Caco-2 (cell line): ENCODE results near the gene NDST4. TPM values are rescaled to one million over a fixed set of nuclear protein-coding genes. Genes with fewer than 3 reads are reported as not detected.

Experiments used
- BruUV-seq: library from RNA; stranded (reverse); fragments of 400-500 nt; replicated peaks from 2 replicates; lab custom pipeline; 2021; lab: Mats Ljungman, UMichigan
- CTCF ChIA-PET: fragments of 300-600 bp; sonication (Branson Sonifier 250); formaldehyde crosslinking; loops from one replicate; lab custom pipeline; 2022; ENCODE audit warnings: antibody characterized with exemption; lab: Charles Lee
- POLR2A ChIA-PET: fragments of 300-600 bp; sonication (Branson Sonifier 250); formaldehyde crosslinking; loops from one replicate; lab custom pipeline; 2022; ENCODE audit warnings: antibody characterized with exemption; lab: Charles Lee
- DNase-seq, 2 experiments: peaks; one replicate each; pipeline versions ENCODE4 v3.0.0 to v3.0.0-alpha.2; 2020 to 2022
- H3K27me3 ChIP-seq: replicated peaks from 2 replicates; pipeline ENCODE4 v1.6.0; 2011; ENCODE audit warnings: low read length; ENCODE audit not compliant: control insufficient read depth, insufficient read depth
- H3K36me3 ChIP-seq: 2 replicates; pipeline ENCODE4 v1.5.1; 2011; ENCODE audit warnings: low read length; ENCODE audit not compliant: control insufficient read depth, insufficient read depth
- H3K4me1 ChIP-seq: fragments of 250-450 bp; sonication (Bioruptor Pico); 2 replicates; pipeline ENCODE4 v1.5.1; 2020; ENCODE audit warnings: mild to moderate bottlenecking
- H3K4me3 ChIP-seq: 2 replicates; pipeline ENCODE4 v1.5.1; 2011; ENCODE audit warnings: low read depth, mild to moderate bottlenecking, control low read depth, low read length
- H3K9me3 ChIP-seq: fragments of 250-450 bp; sonication (Bioruptor Pico); 2 replicates; pipeline ENCODE4 v1.5.1; 2020; ENCODE audit warnings: mild to moderate bottlenecking, moderate library complexity
- H3K27ac Mint-ChIP-seq: one replicate; pipeline ENCODE4 v1.8.0; 2022; ENCODE audit warnings: mixed read lengths; ENCODE audit not compliant: unreplicated experiment
- H3K27me3 Mint-ChIP-seq: one replicate; pipeline ENCODE4 v1.8.0; 2022; ENCODE audit warnings: mixed read lengths; ENCODE audit not compliant: insufficient read depth, unreplicated experiment
- H3K36me3 Mint-ChIP-seq: one replicate; pipeline ENCODE4 v1.8.0; 2022; ENCODE audit warnings: mild to moderate bottlenecking, mixed read lengths; ENCODE audit not compliant: insufficient read depth, unreplicated experiment
- H3K4me1 Mint-ChIP-seq: one replicate; pipeline ENCODE4 v1.8.0; 2022; ENCODE audit warnings: low read depth, mixed read lengths; ENCODE audit not compliant: unreplicated experiment
- H3K4me3 Mint-ChIP-seq: one replicate; pipeline ENCODE4 v1.8.0; 2022; ENCODE audit warnings: mild to moderate bottlenecking, moderate library complexity, mixed read lengths; ENCODE audit not compliant: unreplicated experiment
- H3K9me3 Mint-ChIP-seq: one replicate; pipeline ENCODE4 v1.8.0; 2022; ENCODE audit warnings: mixed read lengths; ENCODE audit not compliant: unreplicated experiment
- CTCF ChIP-seq, 2 experiments: fragments of 200-600 bp in 1 of 2; IDR thresholded peaks; 1 replicate in 1 of 2; 2 replicates in 1 of 2; pipeline versions ENCODE4 v1.5.1 to v1.8.0; 2011 to 2022; ENCODE audit warnings: antibody characterized with exemption in 1 of 2, control low read depth in 1 of 2, inconsistent platforms in 1 of 2, low read depth in 1 of 2, low read length in 1 of 2, mild to moderate bottlenecking in 1 of 2, moderate library complexity in 1 of 2; ENCODE audit not compliant: insufficient read depth in 1 of 2, severe bottlenecking in 1 of 2, unreplicated experiment in 1 of 2
- intact Hi-C: fragments of 100-400 bp; cut with micrococcal nuclease; formaldehyde crosslinking; loops from one replicate; pipeline ENCODE4 v1.10.0; 2022; ENCODE audit not compliant: unreplicated experiment
- total RNA-seq: library from RNA; stranded (reverse); gene quantifications from 2 replicates; pipeline ENCODE4 v1.2.3, GENCODE V29; 2022

NDST4 gene
- total RNA-seq, 1 experiment from 2014 or later: 4.4 TPM

- no peak for TF ChIP-seq CTCF (IDR thresholded peaks at IDR 0.05; ENCODE audit: insufficient read depth in 1 of 2, low read depth in 1 of 2, low read length in 1 of 2, severe bottlenecking in 1 of 2, unreplicated experiment in 1 of 2)
- DNase-seq: no peak
- H3K9me3 ChIP-seq: no peaks in the 10 kb centered on the region
- H3K4me1 Mint-ChIP-seq: no peaks in the 10 kb centered on the region
- peaks cover 17% of the 10 kb centered on the region for H3K27me3 Mint-ChIP-seq
- no peak overlapping the region for H3K4me3 Mint-ChIP-seq
- H3K27me3 ChIP-seq: no peaks in the 10 kb centered on the region
- POLR2A ChIA-PET: no interaction called here
- H3K36me3 ChIP-seq: no peaks in the 10 kb centered on the region
- no peaks in the 10 kb centered on the region for H3K4me1 ChIP-seq
- no TSS peak for BruUV-seq
- no peaks in the 10 kb centered on the region for H3K36me3 Mint-ChIP-seq
- intact Hi-C loops: no loop called here
- no peak overlapping the region for H3K4me3 ChIP-seq
- no peaks in the 10 kb centered on the region for H3K9me3 Mint-ChIP-seq
- CTCF ChIA-PET: no interaction called here
- no peak overlapping the region for H3K27ac Mint-ChIP-seq
Measured at GRCh38 chr4:114815760-114816159, 297.7 kb downstream of the NDST4 start.

GRCh38 chr4:114813961-114814360, 299.5 kb downstream of the NDST4 start:
- Mint-ChIP-seq H3K27me3 (peaks cover 15% of the 10 kb centered on the region), H3K36me3 (no peaks in the 10 kb centered on the region), H3K9me3 (no peaks in the 10 kb centered on the region), H3K4me1 (no peaks in the 10 kb centered on the region), H3K27ac (no peak overlapping the region), H3K4me3 (no peak overlapping the region)
- Histone ChIP-seq H3K9me3 (no peaks in the 10 kb centered on the region), H3K4me3 (no peak overlapping the region), H3K36me3 (no peaks in the 10 kb centered on the region), H3K27me3 (no peaks in the 10 kb centered on the region), H3K4me1 (no peaks in the 10 kb centered on the region)
- no peak for TF ChIP-seq CTCF (IDR thresholded peaks at IDR 0.05; ENCODE audit: insufficient read depth in 1 of 2, low read depth in 1 of 2, low read length in 1 of 2, severe bottlenecking in 1 of 2, unreplicated experiment in 1 of 2)
- no peak for DNase-seq
- no TSS peak for BruUV-seq
- intact Hi-C loops: no loop called here
- ChIA-PET CTCF (no interaction called here), POLR2A (no interaction called here)

GRCh38 chr4:114811564-114812301, 301.7 kb downstream of the NDST4 start:
- no peak for TF ChIP-seq CTCF (IDR thresholded peaks at IDR 0.05; ENCODE audit: insufficient read depth in 1 of 2, low read depth in 1 of 2, low read length in 1 of 2, severe bottlenecking in 1 of 2, unreplicated experiment in 1 of 2)
- Histone ChIP-seq H3K27me3 (no peaks in the 10 kb centered on the region), H3K9me3 (no peaks in the 10 kb centered on the region), H3K4me1 (no peaks in the 10 kb centered on the region), H3K4me3 (no peak overlapping the region), H3K36me3 (no peaks in the 10 kb centered on the region)
- Mint-ChIP-seq H3K4me3 (no peak overlapping the region), H3K27ac (no peak overlapping the region), H3K4me1 (peaks cover 6% of the 10 kb centered on the region), H3K36me3 (no peaks in the 10 kb centered on the region), H3K9me3 (no peaks in the 10 kb centered on the region), H3K27me3 (peaks cover 15% of the 10 kb centered on the region)
- no TSS peak for BruUV-seq
- CTCF ChIA-PET: no interaction called here
- DNase-seq: no peak
- POLR2A ChIA-PET: no interaction called here
- intact Hi-C loops: no loop called here
